IMR-90 (cell line): ENCODE measurements around the gene C3orf52. TPM values are rescaled to one million over a fixed set of nuclear protein-coding genes. Genes with fewer than 3 reads are reported as not detected.
A peak's percentile ranks its signal among the peaks of the same experiment; 100 is the strongest.

Experiments used
- ATAC-seq: fragments of 200-7000 bp; cut with Tn5 transposase; 2 replicates; pipeline ENCODE4 v1.9.1; 2020; ENCODE audit warnings: low read depth, mild to moderate bottlenecking, moderate library complexity
- BruUV-seq: library from RNA; stranded (reverse); fragments of 400-500 nt; replicated peaks from 2 replicates; lab custom pipeline; 2021; lab: Mats Ljungman, UMichigan
- CTCF ChIA-PET: fragments of 300-600 bp; formaldehyde crosslinking; extraction: SDS; loops from one replicate; lab custom pipeline; 2021; ENCODE audit warnings: antibody characterized with exemption; lab: Yijun Ruan, JAX
- POLR2A ChIA-PET: fragments of 300-600 bp; sonication (Branson Sonifier 250); formaldehyde crosslinking; loops from one replicate; lab custom pipeline; 2022; ENCODE audit warnings: antibody characterized with exemption; ENCODE audit not compliant: unreplicated experiment; lab: Charles Lee
- DNase-seq: peaks from one replicate; pipeline ENCODE4 v3.0.0; 2013
- H2AFZ ChIP-seq: replicated peaks from 2 replicates; pipeline ENCODE3; 2013; ENCODE audit warnings: low read length, mild to moderate bottlenecking; ENCODE audit not compliant: poor library complexity
- H2AK5ac ChIP-seq: 2 replicates; pipeline ENCODE4 v1.6.1; 2013; ENCODE audit warnings: low read depth, low read length, inconsistent platforms
- H2AK9ac ChIP-seq: replicated peaks from 2 replicates; pipeline ENCODE3; 2013; ENCODE audit warnings: mild to moderate bottlenecking, low read depth, low read length, moderate library complexity; ENCODE audit not compliant: poor library complexity
- H2BK120ac ChIP-seq: 2 replicates; pipeline ENCODE4 v1.6.1; 2013; ENCODE audit warnings: low read depth, low read length, inconsistent platforms
- H2BK15ac ChIP-seq: 3 replicates; pipeline ENCODE4 v1.6.1; 2013; ENCODE audit warnings: low read depth, low read length, inconsistent platforms
- H2BK20ac ChIP-seq: 2 replicates; pipeline ENCODE4 v1.6.1; 2013; ENCODE audit warnings: low read depth, mild to moderate bottlenecking, inconsistent platforms, low read length, moderate library complexity
- H2BK5ac ChIP-seq: 2 replicates; pipeline ENCODE4 v1.6.1; 2013; ENCODE audit warnings: mild to moderate bottlenecking, low read depth, low read length, inconsistent platforms; ENCODE audit not compliant: poor library complexity, severe bottlenecking
- H3K14ac ChIP-seq: replicated peaks from 2 replicates; pipeline ENCODE4 v1.6.1; 2013; ENCODE audit warnings: low read depth, low read length, inconsistent platforms
- H3K18ac ChIP-seq: 2 replicates; pipeline ENCODE4 v1.6.1; 2013; ENCODE audit warnings: low read depth, low read length, control low read depth
- H3K23ac ChIP-seq: 2 replicates; pipeline ENCODE4 v1.6.1; 2013; ENCODE audit warnings: low read depth, low read length, inconsistent platforms
- H3K27ac ChIP-seq: 2 replicates; pipeline ENCODE4 v1.5.1; 2013; ENCODE audit warnings: mild to moderate bottlenecking, control low read depth, low read length; ENCODE audit not compliant: insufficient read depth
- H3K27me3 ChIP-seq: 2 replicates; pipeline ENCODE4 v1.6.1; 2013; ENCODE audit warnings: low read length; ENCODE audit not compliant: control insufficient read depth, insufficient read depth
- H3K36me3 ChIP-seq: 2 replicates; pipeline ENCODE4 v1.6.1; 2013; ENCODE audit warnings: low read length, mixed read lengths; ENCODE audit not compliant: control insufficient read depth, insufficient read depth
- H3K4ac ChIP-seq: 2 replicates; pipeline ENCODE4 v1.6.1; 2013; ENCODE audit warnings: low read depth, low read length, inconsistent platforms
- H3K4me1 ChIP-seq: 2 replicates; pipeline ENCODE4 v1.6.1; 2013; ENCODE audit warnings: low read length, mixed read lengths; ENCODE audit not compliant: control insufficient read depth, insufficient read depth
- H3K4me2 ChIP-seq: 2 replicates; pipeline ENCODE4 v1.6.1; 2013; ENCODE audit warnings: low read depth, mild to moderate bottlenecking, control low read depth, low read length, moderate library complexity
- H3K4me3 ChIP-seq: 2 replicates; pipeline ENCODE4 v1.5.1; 2013; ENCODE audit warnings: low read depth, mild to moderate bottlenecking, control low read depth, low read length, moderate library complexity; ENCODE audit not compliant: insufficient read depth
- H3K56ac ChIP-seq: 2 replicates; pipeline ENCODE4 v1.6.1; 2013; ENCODE audit warnings: low read length, inconsistent platforms; ENCODE audit not compliant: insufficient read depth; ENCODE audit errors: extremely low read depth
- H3K79me1 ChIP-seq, 2 experiments: 2 replicates each; pipeline ENCODE4 v1.6.1; 2013; ENCODE audit warnings: low read length in 2 of 2, inconsistent platforms in 1 of 2, low read depth in 1 of 2
- H3K9ac ChIP-seq: 2 replicates; pipeline ENCODE4 v1.6.1; 2013; ENCODE audit warnings: low read depth, low read length, control low read depth
- H3K9me1 ChIP-seq: 2 replicates; pipeline ENCODE4 v1.6.1; 2013; ENCODE audit warnings: low read length, inconsistent platforms; ENCODE audit not compliant: insufficient read depth
- H3K9me3 ChIP-seq: 2 replicates; pipeline ENCODE4 v1.6.1; 2013; ENCODE audit warnings: low read length; ENCODE audit not compliant: control insufficient read depth, insufficient read depth
- H4K20me1 ChIP-seq: 2 replicates; pipeline ENCODE4 v1.6.1; 2013; ENCODE audit warnings: low read length, inconsistent platforms; ENCODE audit not compliant: insufficient read depth
- H4K5ac ChIP-seq: 2 replicates; pipeline ENCODE4 v1.6.1; 2013; ENCODE audit warnings: mild to moderate bottlenecking, low read depth, low read length, control low read depth
- H4K8ac ChIP-seq, 2 experiments: 2 replicates each; pipeline ENCODE4 v1.6.1; 2013; ENCODE audit warnings: low read depth in 2 of 2, low read length in 2 of 2, control low read depth in 1 of 2, inconsistent platforms in 1 of 2
- H4K91ac ChIP-seq: 2 replicates; pipeline ENCODE4 v1.6.1; 2013; ENCODE audit warnings: low read depth, low read length, inconsistent platforms; ENCODE audit not compliant: insufficient read depth
- BHLHE40 ChIP-seq: fragments of 150-350 bp; IDR thresholded peaks from 2 replicates; pipeline ENCODE4 v1.6.1; 2016; ENCODE audit warnings: mild to moderate bottlenecking, low read depth, low read length
- CEBPB ChIP-seq: IDR thresholded peaks from 2 replicates; pipeline ENCODE4 v1.6.1; 2012; ENCODE audit warnings: low read depth, low read length, improper control_type of control experiment
- CHD1 ChIP-seq: IDR thresholded peaks from 2 replicates; pipeline ENCODE4 v1.6.1; 2012; ENCODE audit warnings: low read depth, low read length, improper control_type of control experiment
- FOS ChIP-seq: fragments of 150-350 bp; IDR thresholded peaks from 2 replicates; pipeline ENCODE4 v1.6.1; 2016; ENCODE audit warnings: low read depth, low read length
- MAZ ChIP-seq: IDR thresholded peaks from 2 replicates; pipeline ENCODE4 v1.6.1; 2012; ENCODE audit warnings: low read depth, mild to moderate bottlenecking, low read length, improper control_type of control experiment, moderate library complexity, borderline replicate concordance
- MXI1 ChIP-seq: IDR thresholded peaks from 2 replicates; pipeline ENCODE4 v1.6.1; 2012; ENCODE audit warnings: low read depth, mild to moderate bottlenecking, low read length, moderate library complexity, borderline replicate concordance
- POLR2A ChIP-seq: IDR thresholded peaks from 2 replicates; pipeline ENCODE4 v1.6.1; 2012; ENCODE audit warnings: mild to moderate bottlenecking, low read depth, low read length
- RAD21 ChIP-seq: IDR thresholded peaks from 2 replicates; pipeline ENCODE4 v1.6.1; 2012; ENCODE audit warnings: low read length, improper control_type of control experiment
- RCOR1 ChIP-seq: IDR thresholded peaks from 2 replicates; pipeline ENCODE4 v1.6.1; 2012; ENCODE audit warnings: mild to moderate bottlenecking, low read length, improper control_type of control experiment; ENCODE audit not compliant: insufficient replicate concordance
- RFX5 ChIP-seq: IDR thresholded peaks from 2 replicates; pipeline ENCODE4 v1.8.0; 2012; ENCODE audit warnings: low read depth, mild to moderate bottlenecking, low read length, moderate library complexity
- WGBS, 2 experiments: methylation state at CpG; one replicate each; pipeline versions ENCODE4 v1.1.5 to v1.1.7; 2013; ENCODE audit warnings: missing lambda C conversion rate in 2 of 2; ENCODE audit not compliant: insufficient read length in 1 of 2; ENCODE audit errors: extremely low coverage in 2 of 2; 5-methylcytosine and 5-hydroxymethylcytosine counted together
- dilution Hi-C: fragments of 300-500 bp; cut with HindIII; formaldehyde crosslinking; loops from one replicate; pipeline ENCODE4 v1.14.3; 2018; ENCODE audit warnings: low sequenced_read_pairs; ENCODE audit not compliant: unreplicated experiment
- in situ Hi-C: fragments of 300-500 bp; cut with MboI; formaldehyde crosslinking; loops from 3 replicates; pipeline ENCODE4 v1.14.3; 2019; ENCODE audit warnings: low sequenced_read_pairs, inconsistent platforms, mixed read lengths
- intact Hi-C: fragments of 100-400 bp; cut with micrococcal nuclease; formaldehyde crosslinking; loops from 2 replicates; pipeline ENCODE4 v1.10.0; 2022
- polyA plus RNA-seq, 3 experiments: library from polyadenylated mRNA; depleted of rRNA; stranded (reverse); fragments of >200 nt; gene quantifications; 2 replicates each; pipeline ENCODE4 v1.2.3, GENCODE V29; 2012; ENCODE audit warnings: low replicate concordance in 1 of 3
- total RNA-seq: library from RNA; depleted of rRNA; stranded (reverse); fragments of >200 nt; gene quantifications from 2 replicates; pipeline ENCODE4 v1.2.3, GENCODE V29; 2012
- TF ChIP-seq, protein P1 (sequence below): conservative IDR thresholded peaks from 2 replicates; pipeline ENCODE4 v1.5.1; 2012; ENCODE audit warnings: mild to moderate bottlenecking, low read depth, low read length, improper control_type of control experiment
- TF ChIP-seq, protein P2 (sequence below): fragments of 150-350 bp; IDR thresholded peaks from 2 replicates; pipeline ENCODE4 v1.6.1; 2016; ENCODE audit warnings: low read depth, mild to moderate bottlenecking, low read length, moderate library complexity, borderline replicate concordance

Gene C3orf52
- total and polyA plus RNA-seq, 2 of the 4 experiments (the other 2 are of a cell fraction): 7.5 to 12.5 TPM

DNA sequence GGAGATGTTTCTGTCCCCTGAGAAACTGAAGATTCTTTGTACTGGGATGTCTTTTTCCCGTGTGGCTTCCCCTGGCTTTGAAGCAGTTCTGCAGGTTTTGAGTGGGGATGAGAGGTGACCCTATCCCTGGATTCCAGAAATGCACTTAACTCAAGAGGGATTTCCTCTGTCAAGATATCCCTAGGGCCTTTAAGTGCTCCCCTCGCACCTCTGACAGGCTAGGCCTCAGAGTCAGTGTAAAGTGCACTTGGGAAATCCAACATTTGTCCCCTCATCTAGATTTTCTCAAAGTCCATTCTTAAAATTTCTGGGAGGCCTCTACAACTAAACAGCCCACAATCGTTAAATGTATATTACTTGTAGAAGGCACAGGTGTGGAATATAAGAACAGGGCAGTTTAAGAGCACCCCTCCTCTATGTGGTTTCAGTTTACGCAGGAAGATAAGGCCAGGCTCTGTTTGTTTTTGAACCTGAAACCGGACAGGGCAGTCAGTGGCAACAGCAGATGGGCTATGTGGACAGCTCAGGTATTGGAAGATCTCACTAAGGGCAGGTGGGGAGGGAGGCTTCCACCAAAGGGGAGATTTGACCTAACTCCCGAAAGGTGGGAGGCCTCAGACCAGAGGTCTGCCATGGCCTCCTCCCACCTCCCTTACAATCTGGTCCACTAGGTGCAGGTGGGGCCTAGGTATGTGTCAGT, 4.8 kb downstream of the C3orf52 start:
- H2AK5ac ChIP-seq: no peak overlapping the region
- H3K9ac ChIP-seq: no peak overlapping the region
- intact Hi-C loops: no loop called here
- H2BK120ac ChIP-seq: no peak overlapping the region
- no peak overlapping the region for H3K4ac ChIP-seq
- no peak overlapping the region for H2BK15ac ChIP-seq
- no peaks in the 10 kb centered on the region for H4K20me1 ChIP-seq
- ChIA-PET POLR2A (no interaction called here), CTCF (interaction anchor here (0.7 kb wide), 1 partner anchor 776 kb away, joined by 5 read pairs; no protein-coding TSS in a partner anchor)
- H3K4me2 ChIP-seq: no peak overlapping the region
- TF ChIP-seq MAZ: no peak
- TF ChIP-seq RFX5: no peak
- TF ChIP-seq CHD1: no peak
- no peak for TF ChIP-seq RAD21
- TF ChIP-seq BHLHE40: no peak
- TF ChIP-seq MXI1: no peak
- TF ChIP-seq, protein P1, sequence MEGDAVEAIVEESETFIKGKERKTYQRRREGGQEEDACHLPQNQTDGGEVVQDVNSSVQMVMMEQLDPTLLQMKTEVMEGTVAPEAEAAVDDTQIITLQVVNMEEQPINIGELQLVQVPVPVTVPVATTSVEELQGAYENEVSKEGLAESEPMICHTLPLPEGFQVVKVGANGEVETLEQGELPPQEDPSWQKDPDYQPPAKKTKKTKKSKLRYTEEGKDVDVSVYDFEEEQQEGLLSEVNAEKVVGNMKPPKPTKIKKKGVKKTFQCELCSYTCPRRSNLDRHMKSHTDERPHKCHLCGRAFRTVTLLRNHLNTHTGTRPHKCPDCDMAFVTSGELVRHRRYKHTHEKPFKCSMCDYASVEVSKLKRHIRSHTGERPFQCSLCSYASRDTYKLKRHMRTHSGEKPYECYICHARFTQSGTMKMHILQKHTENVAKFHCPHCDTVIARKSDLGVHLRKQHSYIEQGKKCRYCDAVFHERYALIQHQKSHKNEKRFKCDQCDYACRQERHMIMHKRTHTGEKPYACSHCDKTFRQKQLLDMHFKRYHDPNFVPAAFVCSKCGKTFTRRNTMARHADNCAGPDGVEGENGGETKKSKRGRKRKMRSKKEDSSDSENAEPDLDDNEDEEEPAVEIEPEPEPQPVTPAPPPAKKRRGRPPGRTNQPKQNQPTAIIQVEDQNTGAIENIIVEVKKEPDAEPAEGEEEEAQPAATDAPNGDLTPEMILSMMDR: no peak
- no peak for TF ChIP-seq RCOR1
- no peak for TF ChIP-seq CEBPB
- TF ChIP-seq FOS: no peak
- no peak for TF ChIP-seq POLR2A
- TF ChIP-seq, protein P2, sequence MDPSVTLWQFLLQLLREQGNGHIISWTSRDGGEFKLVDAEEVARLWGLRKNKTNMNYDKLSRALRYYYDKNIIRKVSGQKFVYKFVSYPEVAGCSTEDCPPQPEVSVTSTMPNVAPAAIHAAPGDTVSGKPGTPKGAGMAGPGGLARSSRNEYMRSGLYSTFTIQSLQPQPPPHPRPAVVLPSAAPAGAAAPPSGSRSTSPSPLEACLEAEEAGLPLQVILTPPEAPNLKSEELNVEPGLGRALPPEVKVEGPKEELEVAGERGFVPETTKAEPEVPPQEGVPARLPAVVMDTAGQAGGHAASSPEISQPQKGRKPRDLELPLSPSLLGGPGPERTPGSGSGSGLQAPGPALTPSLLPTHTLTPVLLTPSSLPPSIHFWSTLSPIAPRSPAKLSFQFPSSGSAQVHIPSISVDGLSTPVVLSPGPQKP: no peak
- H3K56ac ChIP-seq: no peak overlapping the region
- H3K79me1 ChIP-seq: peaks cover 16 to 58% of the 10 kb centered on the region in 2 experiments; a peak in 3 of 4 replicates
- H3K14ac ChIP-seq: no peak overlapping the region
- no peaks in the 10 kb centered on the region for H3K27me3 ChIP-seq
- peaks cover 13% of the 10 kb centered on the region; the same call in 1 of the 2 replicates for H3K9me1 ChIP-seq
- H3K9me3 ChIP-seq: peaks cover 3% of the 10 kb centered on the region; the same call in 1 of the 2 replicates
- H4K8ac ChIP-seq: no peak overlapping the region
- no peak overlapping the region for H3K4me3 ChIP-seq
- dilution Hi-C loops: no loop called here
- H2AFZ ChIP-seq: no peak overlapping the region
- H4K5ac ChIP-seq: no peak overlapping the region; the same call in 1 of the 2 replicates
- peaks cover 12% of the 10 kb centered on the region for H3K4me1 ChIP-seq
- H2AK9ac ChIP-seq: no peak overlapping the region
- DNase-seq (no peak), ATAC-seq (no peak)
- BruUV-seq: no TSS peak
- in situ Hi-C loops: no loop called here
- H2BK5ac ChIP-seq: no peak overlapping the region
- H3K23ac ChIP-seq: 0 out of 2 replicates have a peak overlapping the region, but pooled peaks have one; percentile 12
- H4K91ac ChIP-seq: no peak overlapping the region; the same call in 1 of the 2 replicates
- no peaks in the 10 kb centered on the region for H3K36me3 ChIP-seq
- H3K18ac ChIP-seq: no peak overlapping the region
- no peak overlapping the region for H3K27ac ChIP-seq
- WGBS, 2 experiments: no CpG with 5 or more reads among the region's 6 CpGs
- peak overlapping the region; percentile 34; the same call in 1 of the 2 replicates for H2BK20ac ChIP-seq
